Erythroblast (primary cell): Measurements from ENCODE around the gene WFDC10B.
"Not testable (repeated sequence)": the region's sequence is repeated elsewhere in the genome, so short reads cannot be mapped to it uniquely, and the experiment has no call there.

ENCODE experiments used
- GATA1 ChIP-seq: IDR thresholded peaks from 2 replicates; pipeline ENCODE4 v1.6.1; 2011; ENCODE audit warnings: low read depth, mild to moderate bottlenecking, control low read depth, low read length, moderate library complexity
- POLR2A ChIP-seq: IDR thresholded peaks from 2 replicates; pipeline ENCODE4 v1.6.1; 2011; ENCODE audit warnings: mild to moderate bottlenecking, low read length

DNA sequence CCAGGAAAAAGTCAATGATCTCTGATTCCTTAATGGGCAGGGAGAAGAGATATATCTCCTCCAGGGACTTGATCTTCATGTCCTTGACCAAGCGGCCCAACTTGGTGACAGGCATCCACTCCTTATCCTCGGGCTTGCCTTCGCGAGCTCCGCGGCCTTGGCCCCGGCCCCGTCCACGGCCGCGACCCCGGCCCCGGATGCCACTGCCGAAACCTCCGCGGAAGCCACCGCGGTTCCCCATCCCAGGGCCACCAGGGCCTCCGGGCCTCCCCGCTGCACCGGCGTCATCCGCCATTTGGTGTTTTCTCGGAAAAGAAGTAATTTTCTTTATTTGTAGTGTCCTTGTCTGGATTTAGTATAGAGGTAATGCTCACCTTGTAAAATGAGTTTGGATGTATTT is 63.7 kb downstream of the WFDC10B start:
- TF ChIP-seq GATA1, POLR2A: not testable (repeated sequence)
